HG02798 (cell line): ENCODE measurements around the gene FAM227B.
"Not testable (repeated sequence)": the region's sequence is repeated elsewhere in the genome, so short reads cannot be mapped to it uniquely, and the experiment has no call there.

ENCODE experiments used
- ATAC-seq: cut with Tn5 transposase; IDR thresholded peaks from one replicate; pipeline ENCODE4 v1.9.1; 2021; ENCODE audit warnings: mild to moderate bottlenecking; ENCODE audit not compliant: unreplicated experiment, poor library complexity

The FAM227B gene

GRCh38 chr15:49619226-49619625 is 1.4 kb downstream of the FAM227B start:
- ATAC-seq: no peak

GRCh38 chr15:49612240-49612639 is 8.4 kb downstream of the FAM227B start:
- ATAC-seq: not testable (repeated sequence)

DNA sequence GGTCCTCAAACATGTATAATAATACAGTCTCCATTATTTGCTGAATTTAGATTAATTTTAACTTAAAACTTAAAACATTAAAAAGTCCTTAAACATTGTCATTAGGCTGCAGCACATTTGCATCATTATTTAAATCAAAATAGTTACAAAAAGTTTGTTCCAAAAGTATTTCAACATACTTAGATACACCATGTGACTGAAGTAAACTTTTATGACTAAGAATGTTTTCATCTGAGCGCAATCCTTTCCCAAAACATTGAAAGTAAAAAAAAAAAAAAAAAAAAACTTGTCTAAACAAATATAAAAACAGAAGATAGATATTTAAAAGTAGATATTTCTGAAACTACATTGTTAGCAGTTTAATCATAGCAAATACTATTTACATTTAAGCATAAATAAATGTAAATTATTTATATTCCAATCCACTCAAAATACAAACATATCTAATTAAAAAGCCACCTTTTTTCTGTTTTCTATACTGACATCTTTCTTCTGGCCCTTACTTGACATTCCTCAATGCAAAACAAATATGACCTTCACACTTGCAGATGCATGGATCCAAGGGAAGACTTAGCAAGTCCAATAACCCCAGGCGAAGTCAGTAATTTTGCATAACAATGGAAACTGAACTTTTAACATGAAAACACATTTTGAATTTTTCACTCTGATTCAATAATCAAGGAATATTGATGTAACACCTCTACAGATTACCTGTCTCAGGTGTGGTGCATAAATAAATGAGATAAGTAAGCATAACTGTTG is 10.3 kb downstream of the FAM227B start:
- ATAC-seq: no peak

GRCh38 chr15:49606594-49606993 is 14.0 kb downstream of the FAM227B start:
- no peak for ATAC-seq

DNA sequence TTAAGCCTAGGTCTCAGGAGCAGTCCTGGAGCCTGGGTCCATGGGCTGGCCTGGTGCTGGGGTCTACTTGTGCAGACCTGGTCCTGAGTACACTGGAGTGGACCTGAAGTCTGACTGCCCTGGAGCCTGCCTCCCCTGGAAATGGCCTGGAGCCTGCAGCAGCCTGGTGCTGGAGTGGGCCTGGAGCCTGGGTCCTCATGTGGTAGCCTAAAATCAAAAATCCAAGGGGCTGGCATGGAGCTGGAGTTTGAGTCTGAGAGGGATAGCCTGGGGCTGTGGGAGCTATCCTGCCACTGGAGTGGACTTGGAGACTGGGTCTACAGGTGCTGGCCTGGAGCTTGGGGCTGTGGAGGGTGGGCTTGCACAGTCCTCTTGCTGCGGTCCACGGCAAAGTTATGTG is 15.0 kb downstream of the FAM227B start:
- ATAC-seq: no peak

DNA sequence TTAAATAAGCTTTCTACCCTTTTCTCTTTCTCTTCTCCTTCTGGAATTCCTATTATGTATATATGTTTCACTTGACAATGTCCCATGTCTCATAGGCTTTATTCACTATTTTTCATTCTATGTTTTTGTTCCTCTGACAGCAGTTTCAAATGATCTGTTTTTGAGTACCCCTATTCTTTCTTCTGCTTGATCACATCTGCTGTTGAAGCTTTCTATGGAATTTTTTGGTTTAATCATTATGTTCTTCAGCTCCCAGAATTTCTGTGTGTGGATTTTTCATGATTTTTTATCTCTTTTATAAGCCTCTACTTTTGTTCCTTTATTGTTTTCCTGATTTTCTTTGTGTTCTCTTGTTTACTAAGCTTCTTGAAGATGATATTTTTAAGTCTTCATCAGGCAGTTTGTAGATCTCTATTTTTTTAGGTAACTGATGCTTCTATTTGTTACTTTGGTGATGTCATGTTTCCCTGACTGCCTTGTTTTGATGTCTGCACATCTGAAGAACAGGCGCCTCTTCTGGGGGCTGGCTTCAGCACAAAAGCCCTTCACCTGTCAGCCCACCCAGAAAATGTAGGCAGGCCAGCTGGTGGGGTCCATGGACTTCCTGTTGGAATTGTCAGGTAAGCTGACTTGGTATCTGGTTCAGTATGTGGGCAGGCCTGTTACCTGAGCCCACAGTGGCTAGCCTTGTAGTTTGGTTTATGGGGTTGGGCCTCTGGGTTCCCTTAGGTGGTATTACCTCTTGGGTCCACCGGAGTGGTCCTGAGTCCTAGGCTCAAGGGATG is 15.8 kb downstream of the FAM227B start:
- no peak for ATAC-seq

DNA sequence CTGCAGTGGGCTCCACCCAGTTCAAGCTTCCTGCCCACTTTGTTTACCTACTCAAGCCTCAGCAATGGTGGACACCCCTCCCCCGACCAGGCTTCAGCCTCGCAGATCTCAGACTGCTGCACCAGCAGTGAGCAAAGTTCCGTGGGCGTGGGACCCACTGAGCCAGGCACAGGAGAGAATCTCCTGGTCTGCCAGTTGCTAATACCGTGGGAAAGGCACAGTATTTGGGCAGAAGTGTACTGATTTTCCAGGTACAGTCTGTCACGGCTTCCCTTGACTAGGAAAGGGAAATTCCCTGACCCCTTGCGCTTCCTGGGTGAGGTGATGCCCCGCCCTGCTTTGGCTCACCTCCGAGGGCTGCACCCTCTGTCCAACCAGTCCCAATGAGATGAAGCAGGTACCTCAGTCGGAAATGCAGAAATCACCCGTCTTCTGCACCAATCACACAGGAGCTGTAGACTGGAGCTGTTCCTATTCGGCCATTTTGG is 27.7 kb downstream of the FAM227B start:
- not testable (repeated sequence) for ATAC-seq

DNA sequence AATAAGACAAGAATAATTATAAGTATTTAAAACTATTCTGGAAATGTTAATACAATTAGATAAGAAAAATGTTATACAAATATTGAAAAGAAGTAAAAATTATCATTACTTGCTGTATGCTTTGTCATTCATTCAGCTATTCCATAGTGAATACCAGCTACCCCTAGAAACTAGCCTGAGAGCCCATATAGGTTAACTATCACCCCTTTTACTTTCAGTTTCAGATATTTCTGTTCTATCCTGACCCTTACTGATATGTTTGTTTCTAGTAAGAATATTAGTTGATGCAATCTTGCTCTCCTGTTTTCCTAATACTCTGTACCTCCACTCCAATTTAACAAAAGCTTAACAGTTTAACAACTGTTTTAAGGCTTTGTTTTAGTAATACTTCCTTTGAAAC is 31.6 kb downstream of the FAM227B start:
- no peak for ATAC-seq

DNA sequence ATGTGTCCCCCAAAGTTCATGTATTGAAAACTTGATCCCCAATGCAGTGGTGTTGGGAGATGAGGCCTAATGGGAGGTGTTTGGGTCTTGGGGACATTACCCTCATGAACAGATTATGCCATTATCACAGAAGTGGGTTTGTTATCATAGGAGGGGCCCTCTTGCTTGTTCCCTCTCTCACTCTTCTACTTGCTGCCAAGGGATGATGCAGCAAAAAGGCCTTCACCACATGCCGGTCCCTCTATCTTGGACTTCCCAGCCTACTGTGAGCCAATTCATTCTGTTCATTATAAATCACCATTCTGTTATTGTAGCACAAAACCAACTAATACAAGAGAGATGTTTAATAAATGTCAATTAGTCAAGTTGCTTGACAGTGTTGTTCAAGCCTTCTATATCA is 47.2 kb downstream of the FAM227B start:
- no peak for ATAC-seq

DNA sequence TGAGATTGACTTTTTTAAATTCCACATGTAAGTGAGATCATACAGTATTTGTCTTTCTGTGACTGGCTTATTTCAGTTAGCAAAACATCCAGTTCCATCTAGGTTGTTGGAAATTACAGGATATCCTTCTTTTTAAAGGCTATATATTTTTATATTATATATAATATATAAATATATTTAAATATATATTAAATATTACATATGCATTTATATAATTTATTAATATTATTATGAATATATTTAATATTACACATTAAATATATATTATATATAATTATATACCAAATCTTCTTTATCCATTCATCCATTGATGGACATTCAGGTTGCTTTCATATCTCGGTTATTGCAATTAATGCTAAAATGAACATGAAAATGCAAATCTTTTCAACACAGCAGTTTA is 49.9 kb downstream of the FAM227B start:
- no peak for ATAC-seq

- ATAC-seq: no peak
These were observed 50.4 kb downstream of the FAM227B start for GRCh38 chr15:49570174-49570573.

GRCh38 chr15:49560045-49560444 is 60.6 kb downstream of the FAM227B start:
- ATAC-seq: no peak

DNA sequence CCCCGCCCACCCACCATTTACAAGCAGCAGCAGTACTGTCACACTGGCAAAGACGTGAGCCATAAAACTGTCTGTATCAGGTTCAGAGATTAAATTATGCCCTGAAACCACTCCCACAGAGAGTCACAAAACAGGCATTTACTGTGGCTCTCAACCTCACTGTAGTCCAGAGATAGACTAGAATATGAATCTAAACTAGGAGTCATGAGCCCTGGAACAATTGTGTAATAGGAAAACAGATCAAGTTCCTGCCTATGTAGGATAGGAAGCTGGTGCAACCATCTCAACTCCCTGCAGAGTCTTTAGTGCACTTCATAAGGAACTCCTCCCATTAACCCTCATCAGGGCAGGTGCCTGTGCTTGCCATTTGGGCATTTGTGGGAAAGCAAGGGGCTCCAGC is 61.7 kb downstream of the FAM227B start:
- ATAC-seq: no peak

GRCh38 chr15:49556437-49556836 is 64.2 kb downstream of the FAM227B start:
- ATAC-seq: no peak

GRCh38 chr15:49550342-49550741 is 70.3 kb downstream of the FAM227B start:
- not testable (repeated sequence) for ATAC-seq

DNA sequence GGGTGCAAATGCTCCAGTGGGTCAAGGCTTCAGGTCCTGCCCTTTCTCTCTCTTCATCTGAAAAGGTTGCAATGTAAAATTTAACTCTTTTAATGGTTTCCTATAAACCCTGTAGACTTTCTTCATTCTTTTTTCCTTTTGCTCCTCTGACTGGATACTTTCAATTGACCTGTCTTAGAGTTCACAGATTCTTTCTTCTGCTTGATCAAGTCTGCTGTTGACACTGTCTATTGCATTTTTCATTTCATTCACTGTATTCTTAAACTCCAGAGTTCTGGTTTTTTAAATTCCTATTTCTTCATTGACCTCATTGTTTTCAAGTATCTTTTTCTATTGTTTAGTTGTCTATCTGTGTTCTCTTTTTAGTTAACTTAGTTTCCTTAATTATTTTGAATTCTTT is 82.1 kb downstream of the FAM227B start:
- ATAC-seq: no peak

DNA sequence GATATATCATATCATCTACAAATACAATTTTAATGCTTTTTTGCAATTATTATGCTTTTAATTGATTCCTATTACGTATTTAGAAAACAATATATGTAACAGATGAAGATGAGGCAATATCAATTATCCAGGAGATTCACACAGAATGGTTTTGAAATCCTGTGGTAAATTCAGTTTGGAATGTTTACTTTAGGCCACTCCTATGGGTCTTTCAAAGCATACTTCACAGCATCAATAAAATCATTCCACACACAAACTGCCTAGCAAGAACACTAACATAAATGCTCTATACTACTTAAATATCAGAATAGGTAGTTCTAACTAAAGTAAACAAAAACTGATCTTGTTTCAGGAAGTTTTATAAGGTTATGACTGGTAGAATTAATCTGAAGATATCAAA is 90.5 kb downstream of the FAM227B start:
- no peak for ATAC-seq

GRCh38 chr15:49528289-49528688 is 92.3 kb downstream of the FAM227B start:
- ATAC-seq: no peak

DNA sequence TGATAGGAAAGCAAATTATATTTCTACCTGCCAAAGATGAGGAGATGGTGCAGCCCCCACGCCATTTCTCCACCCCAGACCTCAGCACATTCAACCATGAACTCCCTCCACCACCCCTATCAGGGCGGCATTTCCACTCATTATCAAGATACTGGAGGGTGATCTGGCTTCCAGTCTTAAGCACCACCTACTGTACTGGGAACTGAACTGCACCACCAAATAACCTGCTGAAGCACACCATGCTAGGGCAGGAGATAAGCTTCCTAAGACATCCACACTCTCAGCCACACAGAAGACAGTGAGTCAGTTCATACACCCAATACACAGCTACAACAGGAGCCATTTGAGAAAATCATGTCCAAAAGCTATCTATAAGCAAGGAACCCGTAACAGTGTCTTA is 98.8 kb downstream of the FAM227B start:
- no peak for ATAC-seq

DNA sequence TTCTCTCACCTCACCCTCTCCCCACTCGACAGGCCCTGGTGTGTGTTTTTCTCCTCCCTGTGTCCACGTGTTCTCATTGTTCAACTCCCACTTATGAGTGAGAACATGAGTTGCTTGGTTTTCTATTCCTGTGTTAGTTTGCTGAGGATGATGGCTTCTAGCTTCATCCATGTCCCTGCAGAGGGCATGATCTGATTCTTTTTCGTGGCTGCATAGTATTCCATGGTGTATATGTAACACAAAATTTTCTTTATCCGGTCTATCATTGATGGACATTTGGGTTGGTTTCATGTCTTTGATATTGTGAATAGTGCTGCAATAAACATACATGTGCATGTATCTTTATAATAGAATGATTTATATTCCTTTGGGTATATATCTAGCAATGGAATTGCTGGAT is 107.9 kb downstream of the FAM227B start:
- not testable (repeated sequence) for ATAC-seq

GRCh38 chr15:49507261-49507660 is 113.4 kb downstream of the FAM227B start:
- ATAC-seq: no peak

DNA sequence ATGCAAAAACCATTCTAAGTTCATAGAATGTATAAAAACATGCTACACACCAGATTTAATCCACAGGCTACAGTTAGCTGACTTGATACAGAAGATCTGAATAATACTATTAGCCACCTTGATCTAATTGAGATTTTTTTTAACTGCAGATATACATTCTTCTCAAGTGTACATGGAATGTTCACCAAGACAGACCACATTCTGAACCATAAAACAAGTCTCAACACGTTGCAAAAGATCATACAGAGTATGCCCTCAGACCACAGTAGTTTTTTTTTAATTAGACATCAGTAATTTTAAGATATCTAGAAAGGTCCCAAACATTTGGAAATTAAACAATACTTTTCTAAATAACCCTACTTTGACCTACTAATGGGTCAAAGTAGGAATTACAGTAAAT is 114.3 kb downstream of the FAM227B start:
- no peak for ATAC-seq
